ENCODE results near the gene CHGA.

GRCh38 chr14:92874962-92875661 lies 47.8 kb upstream of the CHGA start:
- TF ChIP-seq POLR2A (IDR thresholded peaks at IDR 0.05; ENCODE audit: extremely low read depth, insufficient read length) (no peak), CTCF (IDR thresholded peaks at IDR 0.05; ENCODE audit: low read depth, low read length) (no peak)
